ENCODE measurements around the gene ARRDC2.

ARRDC2 gene

GRCh38 chr19:18046059-18046718 lies 38.2 kb downstream of the ARRDC2 start:
- no peak overlapping the region for H3K4me3 ChIP-seq (replicated peaks in 1 of 2; ENCODE audit: low read depth in 2 of 2, low read length in 2 of 2)
- peak; percentile 49 to 81 for DNase-seq (ENCODE audit: low read depth in 2 of 2)
- TF ChIP-seq CTCF (IDR thresholded peaks at IDR 0.05; ENCODE audit: low read depth, low read length), result no peak

- TF ChIP-seq CTCF (IDR thresholded peaks at IDR 0.05; ENCODE audit: low read depth, low read length), result no peak
- H3K4me3 ChIP-seq (replicated peaks in 1 of 2; ENCODE audit: low read depth in 2 of 2, low read length in 2 of 2), result no peak overlapping the region
- peak; percentile 56 to 86 for DNase-seq (ENCODE audit: low read depth in 2 of 2)
Observed at GRCh38 chr19:18049385-18049784, 41.4 kb downstream of the ARRDC2 start.

GRCh38 chr19:18051887-18052286 lies 43.9 kb downstream of the ARRDC2 start:
- TF ChIP-seq CTCF (IDR thresholded peaks at IDR 0.05; ENCODE audit: low read depth, low read length), result no peak
- DNase-seq (ENCODE audit: low read depth in 2 of 2), result no peak
- no peak overlapping the region for H3K4me3 ChIP-seq (replicated peaks in 1 of 2; ENCODE audit: low read depth in 2 of 2, low read length in 2 of 2)

- peak; percentile 27 to 70 for DNase-seq (ENCODE audit: low read depth in 2 of 2)
- no peak overlapping the region for H3K4me3 ChIP-seq (replicated peaks in 1 of 2; ENCODE audit: low read depth in 2 of 2, low read length in 2 of 2)
- no peak for TF ChIP-seq CTCF (IDR thresholded peaks at IDR 0.05; ENCODE audit: low read depth, low read length)
Observed at GRCh38 chr19:18053576-18054219, 45.7 kb downstream of the ARRDC2 start.

- no peak for TF ChIP-seq CTCF (IDR thresholded peaks at IDR 0.05; ENCODE audit: low read depth, low read length)
- H3K4me3 ChIP-seq (replicated peaks in 1 of 2; ENCODE audit: low read depth in 2 of 2, low read length in 2 of 2), result no peak overlapping the region
- no peak for DNase-seq (ENCODE audit: low read depth in 2 of 2)
Observed at GRCh38 chr19:18055967-18056366, 48.0 kb downstream of the ARRDC2 start.

- no peak overlapping the region for H3K4me3 ChIP-seq (replicated peaks in 1 of 2; ENCODE audit: low read depth in 2 of 2, low read length in 2 of 2)
- no peak for TF ChIP-seq CTCF (IDR thresholded peaks at IDR 0.05; ENCODE audit: low read depth, low read length)
- peak; percentile 21 to 45 for DNase-seq (ENCODE audit: low read depth in 2 of 2)
Observed at GRCh38 chr19:18057557-18057956, 49.6 kb downstream of the ARRDC2 start.
